Dermis microvascular lymphatic vessel endothelial cell (primary cell): Measurements from ENCODE around the gene PSMG4. TPM values are rescaled to one million over a fixed set of nuclear protein-coding genes. Genes with fewer than 3 reads are reported as not detected.

ENCODE experiments used
- DNase-seq, 2 donors: peaks; one replicate each; pipeline versions ENCODE4 v3.0.0 to v3.0.0-alpha.2; 2010; ENCODE audit warnings: low read depth in 2 of 2
- total RNA-seq: library from RNA; depleted of rRNA; stranded (reverse); fragments of >200 nt; gene quantifications from 2 replicates; pipeline ENCODE4 v1.2.1, GENCODE V29; 2014

PSMG4 gene
- total RNA-seq, 1 donor from 2014 or later, result 59.3 TPM

- peak; percentile 48 to 77 for DNase-seq
Measured at GRCh38 chr6:3251462-3252314, 7.1 kb upstream of the PSMG4 start.

DNA sequence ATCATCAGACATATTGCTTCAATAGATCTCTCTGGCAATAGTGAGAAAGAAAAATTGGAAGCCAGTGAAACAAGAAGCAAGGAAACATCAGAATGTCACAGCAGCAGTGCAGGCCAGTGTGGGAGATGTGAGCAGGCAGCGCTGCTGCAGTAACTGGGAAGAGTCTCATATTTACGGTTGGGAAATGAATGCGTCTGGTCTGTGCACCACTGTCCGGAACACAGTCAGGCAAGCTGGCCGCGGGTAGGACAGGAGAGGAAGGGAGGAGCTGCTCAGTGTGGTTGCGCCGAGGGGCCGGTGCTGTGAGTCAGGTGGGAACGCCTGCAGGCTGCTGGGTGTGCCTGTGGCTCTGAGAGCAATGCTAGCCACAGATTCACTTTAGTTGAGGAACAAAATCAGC lies 6.4 kb upstream of the PSMG4 start:
- DNase-seq, result peak in 1 of 2 donors; percentile 32

DNA sequence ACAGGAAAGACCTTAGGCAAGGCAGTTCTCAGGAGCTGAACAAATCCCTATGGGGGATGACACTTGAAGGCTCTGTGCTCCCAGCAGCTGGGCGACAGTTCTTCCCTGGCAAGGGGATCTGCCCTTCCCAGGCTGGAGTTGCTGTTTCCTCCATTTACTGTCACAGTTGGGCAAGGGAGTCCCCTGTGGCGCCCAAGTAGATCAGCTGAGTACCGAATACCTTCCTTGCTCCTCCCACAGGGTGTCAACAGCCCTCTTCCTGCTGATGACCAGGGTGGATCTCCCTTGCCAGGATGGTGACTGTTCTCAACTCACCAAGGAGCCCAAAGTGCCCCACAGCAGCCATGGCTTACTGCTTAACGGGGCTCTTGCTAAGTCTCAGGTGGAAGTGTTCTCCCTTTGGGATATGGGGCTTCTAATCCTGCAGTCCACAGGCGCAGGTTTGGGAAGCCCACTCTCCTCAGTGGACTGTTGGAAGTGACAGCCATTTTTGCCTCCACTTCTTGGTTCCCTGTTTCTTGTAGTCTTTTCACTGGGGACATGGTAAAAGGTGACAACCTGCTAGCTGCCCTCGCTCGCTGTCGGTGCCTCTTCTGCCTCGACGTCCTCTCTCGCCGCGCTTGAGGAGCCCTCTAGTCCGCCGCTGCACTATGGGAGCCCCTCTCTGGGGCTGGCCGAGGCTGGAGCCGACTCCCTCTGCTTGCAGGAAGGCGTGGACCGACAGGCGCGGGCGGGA lies 5.7 kb upstream of the PSMG4 start:
- no peak for DNase-seq

- DNase-seq, result no peak
Measured at GRCh38 chr6:3253597-3253961, 5.2 kb upstream of the PSMG4 start.

DNA sequence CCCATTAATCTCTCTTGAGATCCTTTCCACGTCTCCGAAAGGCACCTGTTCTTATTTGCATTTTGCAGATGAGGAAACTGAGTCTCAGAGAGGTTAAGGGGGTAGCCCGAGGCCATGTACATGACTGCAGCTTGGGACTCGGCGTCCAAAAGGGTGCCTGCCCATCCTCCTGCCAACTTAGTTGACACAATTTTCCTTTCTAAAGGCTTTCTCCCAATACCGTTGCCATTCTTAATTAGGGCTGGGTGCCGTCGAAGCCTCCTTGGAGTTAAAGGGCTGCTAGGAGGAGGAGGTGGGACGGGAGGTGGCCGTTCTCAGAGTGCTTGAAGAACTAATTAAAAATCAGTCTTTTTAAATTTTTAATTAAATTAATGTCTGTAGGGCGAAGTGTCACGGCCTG lies 546 bp upstream of the PSMG4 start:
- DNase-seq, result no peak

- DNase-seq, result peak in 1 of 2 donors; percentile 43
Measured at GRCh38 chr6:3259491-3259958, 778 bp downstream of the PSMG4 start.

- no peak for DNase-seq
Measured at GRCh38 chr6:3260296-3260695, 1.5 kb downstream of the PSMG4 start.

- no peak for DNase-seq
Measured at GRCh38 chr6:3260772-3261517, 2.2 kb downstream of the PSMG4 start.

- no peak for DNase-seq
Measured at GRCh38 chr6:3261518-3261820, 2.7 kb downstream of the PSMG4 start.

GRCh38 chr6:3261921-3262320 lies 3.2 kb downstream of the PSMG4 start:
- DNase-seq, result no peak

DNA sequence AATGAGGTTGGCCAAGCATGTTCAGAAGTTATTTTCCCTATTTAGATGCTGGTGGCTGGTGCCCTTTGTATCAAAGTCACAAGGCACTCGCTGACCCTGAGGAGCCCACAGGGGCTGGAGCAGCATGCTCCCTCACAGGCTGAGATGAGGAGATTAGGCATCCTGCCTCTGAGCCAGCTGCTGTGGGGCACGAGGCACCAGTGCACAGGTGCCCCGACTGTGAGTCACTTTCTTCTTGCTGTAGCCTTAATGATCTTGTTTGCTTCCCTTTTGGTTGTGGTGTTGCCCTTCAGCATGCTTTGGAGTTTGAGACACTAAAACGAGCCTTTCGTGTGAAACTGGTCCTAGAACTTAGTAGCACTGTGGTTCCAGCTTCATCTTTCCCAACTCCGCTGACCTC lies 4.3 kb downstream of the PSMG4 start:
- no peak for DNase-seq

DNA sequence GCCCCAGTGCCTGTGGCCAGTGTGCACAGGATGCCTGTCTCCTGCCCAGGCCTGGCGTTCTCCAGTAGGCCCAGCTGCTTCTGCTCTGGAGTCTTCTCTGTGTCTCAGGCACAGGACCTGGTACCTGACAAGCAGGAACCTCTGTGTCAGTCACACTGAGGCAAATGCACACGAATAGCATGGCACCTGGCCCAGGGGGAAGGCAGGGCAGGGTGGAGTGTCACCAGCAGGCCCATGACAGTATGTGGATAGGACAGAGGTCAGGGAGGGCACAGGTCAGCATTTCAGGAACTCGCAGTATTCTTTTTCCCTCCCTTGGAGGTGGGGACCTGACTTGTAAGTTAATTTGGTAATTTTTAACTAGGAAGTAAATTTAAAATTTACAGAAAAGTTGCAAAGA lies 5.6 kb downstream of the PSMG4 start:
- no peak for DNase-seq

- no peak for DNase-seq
Measured at GRCh38 chr6:3265671-3266070, 6.9 kb downstream of the PSMG4 start.

DNA sequence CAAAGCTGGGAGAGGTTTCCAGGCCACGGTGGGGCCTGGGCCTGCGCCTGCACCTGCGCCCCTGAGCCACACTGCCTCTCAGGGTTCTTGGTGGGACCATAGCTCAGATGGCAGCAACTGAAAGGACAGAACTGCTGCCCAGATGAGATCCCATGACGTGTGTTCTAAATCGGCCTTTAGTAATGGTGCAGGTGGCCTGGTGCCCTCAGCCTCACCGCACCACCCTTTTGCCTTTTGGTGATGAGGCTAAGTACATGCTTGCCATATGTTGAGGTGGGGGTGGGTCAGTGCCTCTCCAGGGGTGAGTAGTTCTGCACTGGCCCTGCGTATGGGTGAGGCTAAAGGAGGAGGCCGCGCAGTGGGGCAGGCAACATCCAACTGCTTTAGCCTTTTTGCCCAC lies 7.4 kb downstream of the PSMG4 start:
- no peak for DNase-seq

DNA sequence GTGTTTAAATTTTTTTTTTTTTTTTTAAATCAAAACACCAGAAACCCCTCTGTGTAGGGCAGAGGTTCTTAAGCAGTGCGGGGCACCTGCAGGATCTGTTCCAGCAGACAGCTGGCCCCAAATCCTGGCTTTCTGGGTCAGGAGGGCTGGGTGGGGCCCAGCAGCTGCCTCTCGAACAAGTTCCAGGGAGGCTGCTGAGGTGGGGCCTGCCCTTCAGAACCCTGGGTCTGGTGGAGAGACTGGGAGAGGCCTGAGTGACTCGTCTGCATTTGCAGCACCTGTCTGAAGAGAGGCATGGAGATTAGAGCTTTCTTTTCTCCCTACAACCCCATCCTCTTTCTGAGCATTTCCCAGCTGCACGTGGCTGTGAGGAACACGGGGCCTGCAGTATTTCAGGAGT lies 8.4 kb downstream of the PSMG4 start:
- no peak for DNase-seq

- no peak for DNase-seq
Measured at GRCh38 chr6:3268680-3269079, 9.9 kb downstream of the PSMG4 start.

- DNase-seq, result no peak
Measured at GRCh38 chr6:3269281-3269975, 10.7 kb downstream of the PSMG4 start.

- no peak for DNase-seq
Measured at GRCh38 chr6:3270258-3270657, 11.5 kb downstream of the PSMG4 start.

DNA sequence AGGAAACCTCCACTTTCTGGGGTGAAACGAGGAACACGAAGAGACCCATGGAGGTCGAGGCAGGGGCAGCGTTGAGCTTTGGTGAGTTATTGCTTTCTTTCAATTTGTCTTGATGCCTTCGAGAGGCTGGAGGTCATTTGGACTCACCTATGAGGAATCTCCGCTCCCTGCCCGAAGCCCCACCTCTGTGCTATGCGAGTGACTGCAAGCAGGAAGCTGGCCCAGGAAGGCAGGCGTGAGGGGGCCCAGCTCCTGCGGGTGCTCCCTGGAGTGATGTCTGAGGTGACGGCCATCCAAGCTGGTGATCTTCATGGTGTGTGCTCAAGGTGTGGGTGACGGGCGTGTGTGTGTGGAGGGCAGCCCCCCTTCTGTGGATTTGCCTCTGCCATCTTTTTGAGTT lies 13.0 kb downstream of the PSMG4 start:
- no peak for DNase-seq

DNA sequence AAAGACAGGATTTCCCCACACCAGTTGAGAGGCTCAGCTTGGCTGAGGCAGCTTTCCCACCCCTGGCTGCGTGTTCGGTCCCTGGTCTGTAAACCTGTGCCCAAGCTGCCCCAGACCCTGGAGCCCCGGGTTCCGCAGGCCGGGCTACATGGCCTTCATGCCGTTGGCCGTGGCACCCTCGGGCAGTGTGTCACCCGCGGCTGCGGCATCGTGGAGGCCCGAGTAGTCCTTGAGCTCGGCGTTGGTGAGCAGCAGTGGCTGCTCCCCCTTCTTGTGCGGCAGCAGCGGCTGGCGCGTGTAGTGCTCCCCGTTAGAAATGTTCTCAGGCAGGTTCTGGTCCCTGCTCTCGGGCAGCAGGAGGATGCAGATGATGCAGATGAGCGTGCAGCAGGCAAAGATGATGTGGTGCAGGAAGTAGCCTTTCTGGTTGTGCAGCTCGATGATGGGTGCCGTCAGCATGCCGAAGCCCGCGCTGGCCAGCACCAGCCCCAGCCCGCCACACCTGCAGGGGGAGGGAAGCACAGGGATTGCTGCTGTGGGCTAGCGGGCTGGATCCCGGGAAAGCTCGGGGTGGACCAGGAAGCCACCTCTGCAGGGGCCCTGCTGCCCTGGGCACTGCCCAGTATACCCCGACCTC lies 14.3 kb downstream of the PSMG4 start:
- DNase-seq, result no peak
